ENCODE measurements around the gene THSD4.

The THSD4 gene

DNA sequence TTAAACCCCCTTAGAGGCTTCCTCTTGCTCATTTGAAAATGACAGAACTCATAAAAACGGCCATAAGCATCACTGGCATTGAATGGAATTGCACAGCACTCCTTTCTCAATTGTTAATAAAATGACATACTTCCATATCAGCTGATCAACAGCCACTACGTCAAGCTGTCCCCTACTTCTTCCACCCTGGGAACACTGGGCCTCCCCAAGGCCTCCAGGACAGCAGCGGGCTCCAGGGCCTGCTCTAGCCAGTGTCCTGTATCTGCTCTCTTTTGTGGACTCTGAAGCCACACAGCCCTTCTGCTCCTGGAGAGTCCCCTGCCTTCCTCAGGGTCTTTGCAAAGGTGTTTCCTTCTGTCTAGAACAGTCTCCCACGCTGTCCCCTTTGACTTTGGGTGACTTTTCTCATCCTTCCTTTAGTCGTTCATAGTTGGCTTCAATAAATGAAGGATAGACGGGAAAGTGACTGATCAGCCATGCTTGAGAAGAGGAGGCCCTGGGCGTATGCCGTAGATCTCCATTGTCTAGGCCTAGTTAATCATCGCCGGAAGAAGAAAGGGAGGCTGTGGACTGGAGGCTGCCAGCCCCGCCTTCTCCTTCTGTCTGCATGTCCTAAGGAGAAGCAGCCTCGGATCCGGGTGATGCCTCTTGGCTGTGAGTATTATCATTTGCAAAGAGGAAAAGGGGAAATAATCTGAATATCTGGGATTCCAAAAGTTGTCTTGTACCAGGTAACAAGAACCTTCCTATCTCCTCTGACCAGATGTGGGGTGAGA is 4.7 kb upstream of the THSD4 start:
- Mint-ChIP-seq H3K9me3 (no peaks in the 10 kb centered on the region), H3K4me1 (no peaks in the 10 kb centered on the region), H3K36me3 (ENCODE audit: low read depth) (no peaks in the 10 kb centered on the region), H3K27ac (no peak overlapping the region), H3K4me3 (no peak overlapping the region), H3K27me3 (peaks cover 24% of the 10 kb centered on the region)
- DNase-seq (no peak), ATAC-seq (no peak)

- peaks cover 26% of the 10 kb centered on the region for H3K27me3 Mint-ChIP-seq
- no peaks in the 10 kb centered on the region for H3K9me3 Mint-ChIP-seq
- no peak for ATAC-seq
- no peak overlapping the region for H3K27ac Mint-ChIP-seq
- peaks cover 2% of the 10 kb centered on the region for H3K4me1 Mint-ChIP-seq
- no peak overlapping the region for H3K4me3 Mint-ChIP-seq
- no peaks in the 10 kb centered on the region for H3K36me3 Mint-ChIP-seq (ENCODE audit: low read depth)
- DNase-seq: no peak
These were observed 4.1 kb upstream of the THSD4 start for GRCh38 chr15:71111181-71111565.

GRCh38 chr15:71111950-71112349 is 3.3 kb upstream of the THSD4 start:
- Mint-ChIP-seq H3K4me3 (no peak overlapping the region), H3K4me1 (peaks cover 7% of the 10 kb centered on the region), H3K36me3 (ENCODE audit: low read depth) (no peaks in the 10 kb centered on the region), H3K27me3 (peaks cover 34% of the 10 kb centered on the region), H3K27ac (no peak overlapping the region), H3K9me3 (no peaks in the 10 kb centered on the region)
- ATAC-seq (no peak), DNase-seq (no peak)

DNA sequence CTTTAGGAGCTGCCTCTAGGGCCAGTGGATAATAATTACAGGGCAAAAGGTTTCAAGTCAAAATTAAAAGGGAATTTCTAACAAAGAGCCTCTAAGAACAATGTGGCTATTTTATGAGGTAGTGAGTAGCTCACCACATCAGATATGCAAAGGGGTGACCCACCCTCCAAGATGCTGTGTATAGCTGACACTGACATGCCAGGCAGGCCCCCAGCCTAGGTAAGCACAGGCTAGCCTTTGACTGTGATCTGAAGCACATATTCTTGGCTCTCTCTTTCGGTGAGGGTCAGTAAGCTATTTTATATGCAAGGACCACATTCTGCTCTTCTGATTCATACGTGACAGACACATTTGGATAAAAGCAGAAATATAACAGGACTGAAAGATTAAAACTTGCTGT is 2.8 kb upstream of the THSD4 start:
- Mint-ChIP-seq H3K4me3 (no peak overlapping the region), H3K9me3 (no peaks in the 10 kb centered on the region), H3K36me3 (ENCODE audit: low read depth) (no peaks in the 10 kb centered on the region), H3K27ac (no peak overlapping the region), H3K4me1 (peaks cover 7% of the 10 kb centered on the region), H3K27me3 (peaks cover 39% of the 10 kb centered on the region)
- ATAC-seq: no peak
- no peak for DNase-seq

DNA sequence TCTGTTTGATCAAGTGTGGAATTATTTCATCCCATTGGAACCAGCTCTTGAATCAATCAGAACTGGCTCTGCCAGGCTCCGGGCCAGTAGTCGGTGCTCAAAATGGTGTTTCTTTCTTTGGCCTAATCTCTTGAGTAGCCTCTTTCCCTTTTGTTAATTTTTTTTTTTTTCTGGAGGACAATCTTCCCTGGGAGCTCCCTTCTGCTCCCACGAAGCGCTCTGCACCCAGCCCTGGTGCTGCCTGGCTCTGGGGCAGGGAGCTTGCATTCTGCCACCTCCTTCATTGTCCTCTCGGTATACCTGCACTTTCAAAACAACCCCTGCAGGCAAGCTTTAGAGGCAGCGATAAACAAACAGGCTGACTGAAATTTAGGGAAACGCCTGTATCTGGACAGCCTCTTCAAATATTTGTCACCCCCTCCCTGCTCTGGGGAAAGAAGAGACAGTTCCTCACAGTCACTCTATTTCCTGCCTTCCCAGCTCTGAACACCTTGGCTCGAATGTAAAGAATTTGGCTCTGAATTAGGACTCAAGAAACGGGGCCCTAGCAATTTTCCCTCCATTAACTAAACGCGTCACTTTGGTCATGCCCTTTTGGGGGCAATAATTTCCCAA is 1.1 kb upstream of the THSD4 start:
- DNase-seq (no peak), ATAC-seq (no peak)
- peaks cover 7% of the 10 kb centered on the region for H3K4me1 Mint-ChIP-seq
- H3K36me3 Mint-ChIP-seq (ENCODE audit: low read depth): no peaks in the 10 kb centered on the region
- H3K9me3 Mint-ChIP-seq: no peaks in the 10 kb centered on the region
- peaks cover 50% of the 10 kb centered on the region for H3K27me3 Mint-ChIP-seq
- H3K4me3 Mint-ChIP-seq: no peak overlapping the region
- no peak overlapping the region for H3K27ac Mint-ChIP-seq

- H3K36me3 Mint-ChIP-seq (ENCODE audit: low read depth): no peaks in the 10 kb centered on the region
- peak; percentile 47 for ATAC-seq
- peaks cover 50% of the 10 kb centered on the region for H3K27me3 Mint-ChIP-seq
- peaks cover 7% of the 10 kb centered on the region for H3K4me1 Mint-ChIP-seq
- H3K4me3 Mint-ChIP-seq: peak overlapping the region; percentile 60
- peak; percentile 5 for DNase-seq
- H3K27ac Mint-ChIP-seq: no peak overlapping the region
- H3K9me3 Mint-ChIP-seq: no peaks in the 10 kb centered on the region
These were observed 488 bp downstream of the THSD4 start for GRCh38 chr15:71115567-71116351.

DNA sequence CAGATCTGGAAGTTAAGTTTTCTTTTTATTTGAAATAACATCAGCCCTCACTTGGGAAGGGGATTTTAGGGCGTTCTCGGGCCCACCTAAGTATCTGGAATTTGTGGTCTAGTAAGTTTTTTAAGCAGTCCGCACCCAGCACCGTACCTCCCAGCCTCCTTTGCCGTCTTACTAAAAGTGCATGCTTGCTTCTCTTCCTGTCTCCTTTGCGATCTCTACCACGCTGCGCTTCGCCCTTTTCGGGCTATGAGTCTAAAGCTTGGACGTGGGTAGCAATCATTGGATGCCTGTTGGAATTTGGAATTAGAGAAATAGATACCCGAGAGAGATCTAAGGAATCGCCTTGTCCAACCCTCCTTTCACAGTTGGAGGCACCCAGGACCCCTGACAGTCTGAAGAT is 1.1 kb downstream of the THSD4 start:
- Mint-ChIP-seq H3K27ac (no peak overlapping the region), H3K9me3 (no peaks in the 10 kb centered on the region), H3K4me1 (peaks cover 7% of the 10 kb centered on the region), H3K4me3 (peak overlapping the region; percentile 60), H3K36me3 (ENCODE audit: low read depth) (no peaks in the 10 kb centered on the region), H3K27me3 (peaks cover 50% of the 10 kb centered on the region)
- no peak for DNase-seq
- ATAC-seq: no peak

- no peaks in the 10 kb centered on the region for H3K36me3 Mint-ChIP-seq (ENCODE audit: low read depth)
- H3K9me3 Mint-ChIP-seq: no peaks in the 10 kb centered on the region
- ATAC-seq (no peak), DNase-seq (no peak)
- peaks cover 7% of the 10 kb centered on the region for H3K4me1 Mint-ChIP-seq
- no peak overlapping the region for H3K27ac Mint-ChIP-seq
- no peak overlapping the region for H3K4me3 Mint-ChIP-seq
- H3K27me3 Mint-ChIP-seq: peaks cover 52% of the 10 kb centered on the region
These were observed 1.7 kb downstream of the THSD4 start for GRCh38 chr15:71116942-71117341.

DNA sequence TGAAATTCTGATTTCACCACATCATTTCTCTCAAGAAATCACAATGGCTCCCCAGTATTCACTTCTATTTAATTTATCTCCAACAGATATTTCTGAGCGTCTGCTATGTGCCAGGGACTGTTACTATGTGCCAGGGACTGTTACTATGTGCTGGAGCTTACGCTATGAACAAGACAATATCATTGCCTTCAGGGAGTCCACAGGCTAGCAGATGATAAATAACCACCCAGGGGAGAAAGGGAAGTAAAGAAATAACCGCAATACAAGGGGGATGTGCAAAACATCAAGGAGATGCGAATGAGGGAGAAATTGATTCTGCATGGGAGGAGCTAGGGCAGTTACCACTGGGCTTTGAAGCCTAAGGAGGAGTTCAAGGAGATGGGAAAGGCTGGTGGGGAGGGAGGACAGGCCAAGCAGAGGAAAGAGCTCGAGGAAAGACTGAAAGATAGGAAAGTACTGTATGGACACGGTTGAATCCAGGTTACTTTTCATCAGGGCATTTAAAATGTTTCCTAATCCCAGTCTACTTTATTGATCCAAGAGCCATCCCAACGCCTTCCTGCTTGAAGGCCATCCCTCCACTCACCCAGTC is 2.5 kb downstream of the THSD4 start:
- no peak for ATAC-seq
- no peak for DNase-seq
- H3K27me3 Mint-ChIP-seq: peaks cover 52% of the 10 kb centered on the region
- peaks cover 7% of the 10 kb centered on the region for H3K4me1 Mint-ChIP-seq
- H3K36me3 Mint-ChIP-seq (ENCODE audit: low read depth): no peaks in the 10 kb centered on the region
- H3K27ac Mint-ChIP-seq: no peak overlapping the region
- no peaks in the 10 kb centered on the region for H3K9me3 Mint-ChIP-seq
- no peak overlapping the region for H3K4me3 Mint-ChIP-seq

GRCh38 chr15:71118345-71118744 is 3.1 kb downstream of the THSD4 start:
- no peak overlapping the region for H3K27ac Mint-ChIP-seq
- ATAC-seq (no peak), DNase-seq (no peak)
- no peaks in the 10 kb centered on the region for H3K36me3 Mint-ChIP-seq (ENCODE audit: low read depth)
- no peaks in the 10 kb centered on the region for H3K9me3 Mint-ChIP-seq
- H3K4me3 Mint-ChIP-seq: no peak overlapping the region
- H3K27me3 Mint-ChIP-seq: peaks cover 51% of the 10 kb centered on the region
- peaks cover 7% of the 10 kb centered on the region for H3K4me1 Mint-ChIP-seq

DNA sequence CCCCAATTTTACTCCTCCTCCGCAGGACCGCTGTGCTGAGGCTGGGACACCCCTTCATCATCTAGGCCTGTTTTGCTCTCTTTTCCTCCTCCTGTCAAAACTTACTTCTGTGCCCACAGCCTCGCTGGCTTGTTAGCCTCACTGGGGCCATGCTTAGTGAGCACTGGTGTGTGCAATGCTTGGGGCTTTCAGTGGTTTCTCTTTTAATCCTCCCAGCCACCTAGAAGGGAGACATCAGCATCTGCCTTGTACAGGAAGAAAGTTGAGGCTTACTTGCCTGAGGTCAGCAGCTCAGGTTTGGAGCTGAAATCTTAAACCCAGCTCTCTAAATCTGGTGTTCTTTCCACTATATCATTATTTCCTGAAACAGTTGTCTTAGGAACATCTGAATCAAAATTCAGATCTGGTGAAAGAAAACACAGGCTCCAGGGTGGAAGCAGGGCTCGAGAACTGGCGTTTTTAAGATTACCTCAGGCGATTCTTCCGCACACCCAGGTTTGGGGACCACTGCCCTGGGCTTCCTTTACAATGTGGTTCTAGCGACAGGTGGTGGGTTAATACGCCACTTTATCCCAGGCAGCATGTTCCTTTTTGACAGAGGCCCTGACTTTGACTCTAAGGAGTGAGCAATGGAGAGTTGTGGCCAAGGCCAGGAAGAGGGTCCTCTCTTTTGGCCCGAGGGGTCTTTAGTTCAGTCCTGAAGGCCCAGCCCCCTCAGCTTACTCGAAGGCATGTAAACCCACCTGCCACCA is 3.8 kb downstream of the THSD4 start:
- H3K36me3 Mint-ChIP-seq (ENCODE audit: low read depth): no peaks in the 10 kb centered on the region
- DNase-seq: no peak
- ATAC-seq: no peak
- H3K9me3 Mint-ChIP-seq: no peaks in the 10 kb centered on the region
- peaks cover 7% of the 10 kb centered on the region for H3K4me1 Mint-ChIP-seq
- peaks cover 44% of the 10 kb centered on the region for H3K27me3 Mint-ChIP-seq
- no peak overlapping the region for H3K4me3 Mint-ChIP-seq
- no peak overlapping the region for H3K27ac Mint-ChIP-seq

DNA sequence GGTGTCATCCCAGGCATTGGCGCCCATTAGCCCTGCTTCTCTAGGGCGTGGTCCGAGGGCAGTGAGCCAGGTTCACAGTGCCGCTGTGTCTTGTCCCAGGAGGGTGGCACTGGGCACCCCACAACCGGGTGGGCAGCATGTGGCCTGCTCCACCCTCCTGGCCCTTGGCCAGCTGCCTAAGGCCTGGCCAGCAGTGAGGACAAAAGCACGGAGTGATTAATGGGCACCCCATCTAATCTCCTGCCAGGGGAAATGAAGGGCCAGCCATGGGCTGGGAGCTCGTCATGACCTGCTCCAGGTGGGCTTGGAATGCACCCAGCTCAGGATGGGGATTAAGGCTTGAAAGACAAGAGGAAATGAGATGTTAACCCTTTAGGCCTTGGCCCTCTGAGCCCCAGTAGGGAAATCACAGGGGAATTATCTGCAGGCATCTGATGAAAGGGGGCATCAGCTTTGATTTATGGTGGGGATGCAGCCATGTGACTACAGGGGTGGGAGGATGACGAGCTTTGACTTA is 5.2 kb downstream of the THSD4 start:
- H3K9me3 Mint-ChIP-seq: no peaks in the 10 kb centered on the region
- peaks cover 34% of the 10 kb centered on the region for H3K27me3 Mint-ChIP-seq
- DNase-seq (no peak), ATAC-seq (no peak)
- no peak overlapping the region for H3K4me3 Mint-ChIP-seq
- H3K36me3 Mint-ChIP-seq (ENCODE audit: low read depth): no peaks in the 10 kb centered on the region
- no peak overlapping the region for H3K27ac Mint-ChIP-seq
- H3K4me1 Mint-ChIP-seq: peaks cover 7% of the 10 kb centered on the region

DNA sequence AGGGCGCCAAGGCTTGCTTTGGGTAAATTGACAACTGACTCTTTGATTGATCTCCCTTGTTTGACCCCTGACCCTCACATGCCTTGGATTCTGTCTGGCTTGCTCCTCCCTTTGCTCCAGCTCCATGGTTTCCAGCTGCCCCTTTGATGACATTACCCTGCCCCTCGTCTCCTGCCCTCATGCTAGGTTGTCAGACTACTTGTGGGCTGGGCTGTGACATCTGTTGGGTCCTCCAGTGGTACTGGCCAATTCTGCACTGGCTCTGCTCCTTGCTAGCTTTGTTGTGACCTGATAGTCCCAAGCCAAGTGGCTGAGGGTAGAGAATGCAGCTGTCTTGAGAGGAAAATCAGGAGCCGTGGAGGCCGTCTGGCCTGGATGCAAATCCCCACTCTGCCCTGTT is 6.2 kb downstream of the THSD4 start:
- ATAC-seq (no peak), DNase-seq (no peak)
- H3K4me3 Mint-ChIP-seq: no peak overlapping the region
- H3K9me3 Mint-ChIP-seq: no peaks in the 10 kb centered on the region
- H3K27me3 Mint-ChIP-seq: peaks cover 33% of the 10 kb centered on the region
- no peaks in the 10 kb centered on the region for H3K36me3 Mint-ChIP-seq (ENCODE audit: low read depth)
- no peak overlapping the region for H3K27ac Mint-ChIP-seq
- peaks cover 3% of the 10 kb centered on the region for H3K4me1 Mint-ChIP-seq

Data from activated naive CD8-positive, alpha-beta T cell treated with anti-CD3 and anti-CD28 coated beads, Interleukin-2, amount 50 U/mL, for 24 hours (primary cell).